Measurements from ENCODE around the gene LRRK1. TPM values are rescaled to one million over a fixed set of nuclear protein-coding genes. Genes with fewer than 3 reads are reported as not detected.

LRRK1 gene
- total RNA-seq, 1 donor from 2014 or later, result 4.8 TPM

GRCh38 chr15:101013769-101014675, 94.9 kb downstream of the LRRK1 start:
- Mint-ChIP-seq H3K36me3 (ENCODE audit: low read depth, unreplicated experiment) (no peaks in the 10 kb centered on the region), H3K9me3 (ENCODE audit: unreplicated experiment) (no peaks in the 10 kb centered on the region), H3K27ac (ENCODE audit: unreplicated experiment) (no peak overlapping the region)

GRCh38 chr15:101014921-101015841, 96.0 kb downstream of the LRRK1 start:
- peaks cover 16% of the 10 kb centered on the region for H3K4me1 Mint-ChIP-seq (ENCODE audit: unreplicated experiment)

More at GRCh38 chr15:101013769-101014675, 94.9 kb downstream of the LRRK1 start:
- H3K4me1 Mint-ChIP-seq (ENCODE audit: unreplicated experiment), result peaks cover 16% of the 10 kb centered on the region
- TF ChIP-seq CTCF (IDR thresholded peaks at IDR 0.05; ENCODE audit: unreplicated experiment), result no peak
- peaks cover 10% of the 10 kb centered on the region for H3K27me3 Mint-ChIP-seq (ENCODE audit: unreplicated experiment)
- DNase-seq (ENCODE audit: low spot score), result no peak
- no peak overlapping the region for H3K4me3 Mint-ChIP-seq (ENCODE audit: unreplicated experiment)

GRCh38 chr15:101016581-101016980, 97.4 kb downstream of the LRRK1 start:
- Mint-ChIP-seq H3K4me3 (ENCODE audit: unreplicated experiment) (no peak overlapping the region), H3K36me3 (ENCODE audit: low read depth, unreplicated experiment) (no peaks in the 10 kb centered on the region), H3K27ac (ENCODE audit: unreplicated experiment) (no peak overlapping the region), H3K9me3 (ENCODE audit: unreplicated experiment) (no peaks in the 10 kb centered on the region), H3K4me1 (ENCODE audit: unreplicated experiment) (peaks cover 5% of the 10 kb centered on the region), H3K27me3 (ENCODE audit: unreplicated experiment) (peaks cover 10% of the 10 kb centered on the region)
- DNase-seq (ENCODE audit: low spot score), result no peak
- TF ChIP-seq CTCF (IDR thresholded peaks at IDR 0.05; ENCODE audit: unreplicated experiment), result no peak

More at GRCh38 chr15:101014921-101015841, 96.0 kb downstream of the LRRK1 start:
- Mint-ChIP-seq H3K9me3 (ENCODE audit: unreplicated experiment) (no peaks in the 10 kb centered on the region), H3K4me3 (ENCODE audit: unreplicated experiment) (no peak overlapping the region), H3K36me3 (ENCODE audit: low read depth, unreplicated experiment) (no peaks in the 10 kb centered on the region), H3K27ac (ENCODE audit: unreplicated experiment) (no peak overlapping the region), H3K27me3 (ENCODE audit: unreplicated experiment) (peaks cover 8% of the 10 kb centered on the region)
- DNase-seq (ENCODE audit: low spot score), result peak; percentile 76
- peak; percentile 85 for TF ChIP-seq CTCF (IDR thresholded peaks at IDR 0.05; ENCODE audit: unreplicated experiment)

GRCh38 chr15:101017093-101017754, 98.1 kb downstream of the LRRK1 start:
- DNase-seq (ENCODE audit: low spot score), result peak; percentile 43
- H3K4me1 Mint-ChIP-seq (ENCODE audit: unreplicated experiment), result no peaks in the 10 kb centered on the region
- no peaks in the 10 kb centered on the region for H3K36me3 Mint-ChIP-seq (ENCODE audit: low read depth, unreplicated experiment)
- TF ChIP-seq CTCF (IDR thresholded peaks at IDR 0.05; ENCODE audit: unreplicated experiment), result no peak
- H3K9me3 Mint-ChIP-seq (ENCODE audit: unreplicated experiment), result no peaks in the 10 kb centered on the region
- peaks cover 12% of the 10 kb centered on the region for H3K27me3 Mint-ChIP-seq (ENCODE audit: unreplicated experiment)
- no peak overlapping the region for H3K27ac Mint-ChIP-seq (ENCODE audit: unreplicated experiment)
- H3K4me3 Mint-ChIP-seq (ENCODE audit: unreplicated experiment), result no peak overlapping the region

All from endothelial cell (in vitro differentiated cells).